Muscle layer of duodenum (tissue), 2 donors: Measurements from ENCODE around the gene ERMP1.
"Not testable (repeated sequence)": the region's sequence is repeated elsewhere in the genome, so short reads cannot be mapped to it uniquely, and the experiment has no call there.

Source experiments
- H3K27ac ChIP-seq: one replicate; pipeline ENCODE4 v1.7.0; 2013; ENCODE audit warnings: mild to moderate bottlenecking, low read length
- H3K27me3 ChIP-seq: one replicate; pipeline ENCODE4 v1.7.0; 2013; ENCODE audit warnings: low read depth, mild to moderate bottlenecking, control low read depth, low read length
- H3K36me3 ChIP-seq, 2 donors: one replicate each; pipeline ENCODE4 v1.7.0; 2013; ENCODE audit warnings: low read length in 2 of 2, control low read depth in 1 of 2, mild to moderate bottlenecking in 1 of 2; ENCODE audit not compliant: insufficient read depth in 2 of 2, control insufficient read depth in 1 of 2
- H3K4me1 ChIP-seq, 2 donors: one replicate each; pipeline ENCODE4 v1.7.0; 2013; ENCODE audit warnings: low read length in 2 of 2, mild to moderate bottlenecking in 2 of 2, control low read depth in 1 of 2, moderate library complexity in 1 of 2; ENCODE audit not compliant: insufficient read depth in 2 of 2, control insufficient read depth in 1 of 2
- H3K4me3 ChIP-seq, 2 donors: one replicate each; pipeline ENCODE4 v1.7.0; 2013; ENCODE audit warnings: low read length in 2 of 2, low read depth in 1 of 2, mild to moderate bottlenecking in 1 of 2
- H3K9me3 ChIP-seq, 2 donors: one replicate each; pipeline ENCODE4 v1.7.0; 2013; ENCODE audit warnings: low read length in 2 of 2, control low read depth in 1 of 2, mild to moderate bottlenecking in 1 of 2; ENCODE audit not compliant: control insufficient read depth in 1 of 2
- donor health status: healthy.

The ERMP1 gene

GRCh38 chr9:5789489-5789888 is 43.4 kb downstream of the ERMP1 start:
- Histone ChIP-seq H3K27me3 (no peaks in the 10 kb centered on the region), H3K4me1 (no peaks in the 10 kb centered on the region), H3K4me3 (no peak overlapping the region), H3K27ac (no peak overlapping the region), H3K36me3 (peaks cover 20 to 26% of the 10 kb centered on the region in 2 donors), H3K9me3 (no peaks in the 10 kb centered on the region)

- peaks cover 20 to 26% of the 10 kb centered on the region in 2 donors for H3K36me3 ChIP-seq
- H3K4me3 ChIP-seq = no peak overlapping the region
- H3K27me3 ChIP-seq = no peaks in the 10 kb centered on the region
- no peak overlapping the region for H3K27ac ChIP-seq
- no peaks in the 10 kb centered on the region for H3K9me3 ChIP-seq
- H3K4me1 ChIP-seq = no peaks in the 10 kb centered on the region
These were observed 45.1 kb downstream of the ERMP1 start for GRCh38 chr9:5787759-5788302.

GRCh38 chr9:5787220-5787619 is 45.7 kb downstream of the ERMP1 start:
- peaks cover 20 to 26% of the 10 kb centered on the region in 2 donors for H3K36me3 ChIP-seq
- no peaks in the 10 kb centered on the region for H3K9me3 ChIP-seq
- H3K27me3 ChIP-seq = no peaks in the 10 kb centered on the region
- H3K4me1 ChIP-seq = no peaks in the 10 kb centered on the region
- no peak overlapping the region for H3K27ac ChIP-seq
- H3K4me3 ChIP-seq = no peak overlapping the region

GRCh38 chr9:5786370-5787127 is 46.4 kb downstream of the ERMP1 start:
- no peak overlapping the region for H3K4me3 ChIP-seq
- no peak overlapping the region for H3K27ac ChIP-seq
- no peaks in the 10 kb centered on the region for H3K4me1 ChIP-seq
- H3K9me3 ChIP-seq = no peaks in the 10 kb centered on the region
- H3K36me3 ChIP-seq = peaks cover 20 to 26% of the 10 kb centered on the region in 2 donors
- H3K27me3 ChIP-seq = no peaks in the 10 kb centered on the region

- Histone ChIP-seq H3K36me3 (peaks cover 26 to 28% of the 10 kb centered on the region in 2 donors), H3K9me3 (no peaks in the 10 kb centered on the region), H3K4me3 (no peak overlapping the region), H3K27ac (no peak overlapping the region), H3K4me1 (no peaks in the 10 kb centered on the region), H3K27me3 (no peaks in the 10 kb centered on the region)
These were observed 48.2 kb downstream of the ERMP1 start for GRCh38 chr9:5784526-5785315.

GRCh38 chr9:5783982-5784381 is 48.9 kb downstream of the ERMP1 start:
- Histone ChIP-seq H3K4me3 (no peak overlapping the region), H3K9me3 (no peaks in the 10 kb centered on the region), H3K27me3 (no peaks in the 10 kb centered on the region), H3K36me3 (peaks cover 30 to 32% of the 10 kb centered on the region in 2 donors), H3K4me1 (no peaks in the 10 kb centered on the region), H3K27ac (no peak overlapping the region)

GRCh38 chr9:5783420-5783819 is 49.5 kb downstream of the ERMP1 start:
- not testable (repeated sequence) for H3K27me3 ChIP-seq, H3K4me1 ChIP-seq, H3K4me3 ChIP-seq, H3K9me3 ChIP-seq, H3K27ac ChIP-seq
- peaks cover 36 to 38% of the 10 kb centered on the region in 2 donors for H3K36me3 ChIP-seq

- H3K27me3 ChIP-seq, H3K9me3 ChIP-seq, H3K4me1 ChIP-seq, H3K27ac ChIP-seq, H3K4me3 ChIP-seq: not testable (repeated sequence)
- H3K36me3 ChIP-seq = peaks cover 27 to 40% of the 10 kb centered on the region in 2 donors
These were observed 53.2 kb downstream of the ERMP1 start for GRCh38 chr9:5779705-5780218.

GRCh38 chr9:5778805-5779204 is 54.1 kb downstream of the ERMP1 start:
- Histone ChIP-seq H3K4me1 (no peaks in the 10 kb centered on the region), H3K27ac (no peak overlapping the region), H3K36me3 (peaks cover 35 to 50% of the 10 kb centered on the region in 2 donors), H3K9me3 (peaks cover 4% of the 10 kb centered on the region in 2 donors), H3K27me3 (no peaks in the 10 kb centered on the region), H3K4me3 (no peak overlapping the region)

GRCh38 chr9:5773324-5773999 is 59.5 kb downstream of the ERMP1 start:
- peaks cover 43 to 68% of the 10 kb centered on the region in 2 donors for H3K36me3 ChIP-seq
- no peak overlapping the region for H3K27ac ChIP-seq
- H3K4me3 ChIP-seq = no peak overlapping the region
- H3K9me3 ChIP-seq = no peaks in the 10 kb centered on the region
- no peaks in the 10 kb centered on the region for H3K4me1 ChIP-seq
- no peaks in the 10 kb centered on the region for H3K27me3 ChIP-seq
